ENCODE data around the gene EGFLAM. TPM values are rescaled to one million over a fixed set of nuclear protein-coding genes. Genes with fewer than 3 reads are reported as not detected.

The EGFLAM gene
- total and polyA plus RNA-seq, 2 of the 4 experiments (the other 2 are of a cell fraction), result 0.77 to 1.1 TPM

GRCh38 chr5:38346593-38346992 lies 88.2 kb downstream of the EGFLAM start:
- Histone ChIP-seq H4K20me1 (ENCODE audit: insufficient read depth, low read length) (no peaks in the 10 kb centered on the region), H4K8ac (ENCODE audit: low read depth in 2 of 2, low read length in 2 of 2) (no peak overlapping the region), H3K23ac (ENCODE audit: low read depth, low read length) (no peak overlapping the region), H3K4me2 (ENCODE audit: low read depth, low read length) (no peak overlapping the region), H2AK5ac (ENCODE audit: low read depth, low read length) (no peak overlapping the region), H4K91ac (ENCODE audit: insufficient read depth, low read depth, low read length) (no peak overlapping the region), H2BK20ac (ENCODE audit: low read depth, low read length) (no peak overlapping the region), H3K9me1 (ENCODE audit: insufficient read depth, low read length) (no peaks in the 10 kb centered on the region), H3K79me1 (ENCODE audit: low read depth in 1 of 2, low read length in 2 of 2) (no peaks in the 10 kb centered on the region), H3K18ac (ENCODE audit: low read depth, low read length) (no peak overlapping the region), H2BK5ac (ENCODE audit: low read depth, low read length, poor library complexity, severe bottlenecking) (no peak overlapping the region), H2BK15ac (ENCODE audit: low read depth, low read length) (no peak overlapping the region), H2AFZ (replicated peaks; ENCODE audit: low read length, poor library complexity) (no peak overlapping the region), H3K4ac (ENCODE audit: low read depth, low read length) (no peak overlapping the region), H3K14ac (replicated peaks; ENCODE audit: low read depth, low read length) (no peak overlapping the region), H2AK9ac (replicated peaks; ENCODE audit: low read depth, low read length, poor library complexity) (no peak overlapping the region), H3K4me3 (ENCODE audit: insufficient read depth, low read depth, low read length) (no peak overlapping the region), H2BK120ac (ENCODE audit: low read depth, low read length) (no peak overlapping the region), H3K36me3 (ENCODE audit: control insufficient read depth, insufficient read depth, low read length) (no peaks in the 10 kb centered on the region), H3K9ac (ENCODE audit: low read depth, low read length) (no peak overlapping the region), H3K27me3 (ENCODE audit: control insufficient read depth, insufficient read depth, low read length) (peaks cover 11% of the 10 kb centered on the region; the same call in 1 of the 2 replicates), H3K9me3 (ENCODE audit: control insufficient read depth, insufficient read depth, low read length) (no peaks in the 10 kb centered on the region), H4K5ac (ENCODE audit: low read depth, low read length) (no peak overlapping the region), H3K27ac (ENCODE audit: insufficient read depth, low read length) (no peak overlapping the region), H3K4me1 (ENCODE audit: control insufficient read depth, insufficient read depth, low read length) (no peaks in the 10 kb centered on the region), H3K56ac (ENCODE audit: extremely low read depth, insufficient read depth, low read length) (no peak overlapping the region)
- dilution Hi-C loops (cut with HindIII; ENCODE audit: low sequenced_read_pairs, unreplicated experiment) (no loop called here), intact Hi-C loops (cut with micrococcal nuclease) (no loop called here), in situ Hi-C loops (cut with MboI; ENCODE audit: low sequenced_read_pairs) (no loop called here)
- CTCF ChIA-PET, result no interaction called here
- BruUV-seq (replicated peaks), result no TSS peak
- WGBS, 2 experiments (ENCODE audit: extremely low coverage in 2 of 2, insufficient read length in 1 of 2), result no CpG with 5 or more reads among the region's 2 CpGs
- no peak for ATAC-seq (ENCODE audit: low read depth)
- TF ChIP-seq BHLHE40 (IDR thresholded peaks at IDR 0.05; ENCODE audit: low read depth, low read length), result no peak
- no peak for TF ChIP-seq CHD1 (IDR thresholded peaks at IDR 0.05; ENCODE audit: low read depth, low read length)
- no peak for TF ChIP-seq MAZ (IDR thresholded peaks at IDR 0.05; ENCODE audit: borderline replicate concordance, low read depth, low read length)
- no peak for TF ChIP-seq MXI1 (IDR thresholded peaks at IDR 0.05; ENCODE audit: borderline replicate concordance, low read depth, low read length)
- TF ChIP-seq, protein P1, sequence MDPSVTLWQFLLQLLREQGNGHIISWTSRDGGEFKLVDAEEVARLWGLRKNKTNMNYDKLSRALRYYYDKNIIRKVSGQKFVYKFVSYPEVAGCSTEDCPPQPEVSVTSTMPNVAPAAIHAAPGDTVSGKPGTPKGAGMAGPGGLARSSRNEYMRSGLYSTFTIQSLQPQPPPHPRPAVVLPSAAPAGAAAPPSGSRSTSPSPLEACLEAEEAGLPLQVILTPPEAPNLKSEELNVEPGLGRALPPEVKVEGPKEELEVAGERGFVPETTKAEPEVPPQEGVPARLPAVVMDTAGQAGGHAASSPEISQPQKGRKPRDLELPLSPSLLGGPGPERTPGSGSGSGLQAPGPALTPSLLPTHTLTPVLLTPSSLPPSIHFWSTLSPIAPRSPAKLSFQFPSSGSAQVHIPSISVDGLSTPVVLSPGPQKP (IDR thresholded peaks at IDR 0.05; ENCODE audit: borderline replicate concordance, low read depth, low read length), result no peak
- TF ChIP-seq RAD21 (IDR thresholded peaks at IDR 0.05; ENCODE audit: low read length), result no peak
- POLR2A ChIA-PET (ENCODE audit: unreplicated experiment), result no interaction called here
- DNase-seq, result no peak

Measured in IMR-90 (cell line).